Measurements from ENCODE around the gene URM1. TPM values are rescaled to one million over a fixed set of nuclear protein-coding genes. Genes with fewer than 3 reads are reported as not detected.

Gene URM1
- total RNA-seq, 1 donor from 2014 or later, result 96.1 TPM

DNA sequence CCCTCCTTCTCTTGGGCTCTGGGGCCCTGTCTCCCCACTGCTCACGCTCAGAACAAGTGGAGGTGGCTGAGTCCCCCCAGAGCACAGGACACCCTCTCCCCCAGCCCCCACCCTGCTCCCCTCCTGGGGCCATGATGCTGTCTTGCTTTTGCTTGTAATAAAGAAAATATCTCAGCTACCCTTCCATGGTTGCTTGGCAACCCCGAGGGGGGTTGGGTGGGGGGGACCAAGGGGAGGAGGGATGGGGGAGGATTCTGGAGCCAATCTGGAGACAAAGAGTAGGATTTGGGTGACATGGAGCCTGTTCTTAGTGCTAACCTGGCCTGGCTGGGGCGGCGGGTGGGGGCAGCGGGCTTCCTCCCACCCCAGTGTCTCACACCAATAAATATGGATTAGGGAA lies 33.4 kb downstream of the URM1 start:
- H3K4me1 Mint-ChIP-seq (ENCODE audit: unreplicated experiment), result peaks cover 7% of the 10 kb centered on the region
- no peak overlapping the region for H3K4me3 Mint-ChIP-seq (ENCODE audit: unreplicated experiment)
- no peak for DNase-seq (ENCODE audit: low spot score)
- peaks cover 13% of the 10 kb centered on the region for H3K27me3 Mint-ChIP-seq (ENCODE audit: unreplicated experiment)
- H3K9me3 Mint-ChIP-seq (ENCODE audit: unreplicated experiment), result no peaks in the 10 kb centered on the region
- H3K27ac Mint-ChIP-seq (ENCODE audit: unreplicated experiment), result no peak overlapping the region
- TF ChIP-seq, protein P1, sequence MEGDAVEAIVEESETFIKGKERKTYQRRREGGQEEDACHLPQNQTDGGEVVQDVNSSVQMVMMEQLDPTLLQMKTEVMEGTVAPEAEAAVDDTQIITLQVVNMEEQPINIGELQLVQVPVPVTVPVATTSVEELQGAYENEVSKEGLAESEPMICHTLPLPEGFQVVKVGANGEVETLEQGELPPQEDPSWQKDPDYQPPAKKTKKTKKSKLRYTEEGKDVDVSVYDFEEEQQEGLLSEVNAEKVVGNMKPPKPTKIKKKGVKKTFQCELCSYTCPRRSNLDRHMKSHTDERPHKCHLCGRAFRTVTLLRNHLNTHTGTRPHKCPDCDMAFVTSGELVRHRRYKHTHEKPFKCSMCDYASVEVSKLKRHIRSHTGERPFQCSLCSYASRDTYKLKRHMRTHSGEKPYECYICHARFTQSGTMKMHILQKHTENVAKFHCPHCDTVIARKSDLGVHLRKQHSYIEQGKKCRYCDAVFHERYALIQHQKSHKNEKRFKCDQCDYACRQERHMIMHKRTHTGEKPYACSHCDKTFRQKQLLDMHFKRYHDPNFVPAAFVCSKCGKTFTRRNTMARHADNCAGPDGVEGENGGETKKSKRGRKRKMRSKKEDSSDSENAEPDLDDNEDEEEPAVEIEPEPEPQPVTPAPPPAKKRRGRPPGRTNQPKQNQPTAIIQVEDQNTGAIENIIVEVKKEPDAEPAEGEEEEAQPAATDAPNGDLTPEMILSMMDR (IDR thresholded peaks at IDR 0.05; ENCODE audit: unreplicated experiment), result no peak
- H3K36me3 Mint-ChIP-seq (ENCODE audit: low read depth, unreplicated experiment), result no peaks in the 10 kb centered on the region

DNA sequence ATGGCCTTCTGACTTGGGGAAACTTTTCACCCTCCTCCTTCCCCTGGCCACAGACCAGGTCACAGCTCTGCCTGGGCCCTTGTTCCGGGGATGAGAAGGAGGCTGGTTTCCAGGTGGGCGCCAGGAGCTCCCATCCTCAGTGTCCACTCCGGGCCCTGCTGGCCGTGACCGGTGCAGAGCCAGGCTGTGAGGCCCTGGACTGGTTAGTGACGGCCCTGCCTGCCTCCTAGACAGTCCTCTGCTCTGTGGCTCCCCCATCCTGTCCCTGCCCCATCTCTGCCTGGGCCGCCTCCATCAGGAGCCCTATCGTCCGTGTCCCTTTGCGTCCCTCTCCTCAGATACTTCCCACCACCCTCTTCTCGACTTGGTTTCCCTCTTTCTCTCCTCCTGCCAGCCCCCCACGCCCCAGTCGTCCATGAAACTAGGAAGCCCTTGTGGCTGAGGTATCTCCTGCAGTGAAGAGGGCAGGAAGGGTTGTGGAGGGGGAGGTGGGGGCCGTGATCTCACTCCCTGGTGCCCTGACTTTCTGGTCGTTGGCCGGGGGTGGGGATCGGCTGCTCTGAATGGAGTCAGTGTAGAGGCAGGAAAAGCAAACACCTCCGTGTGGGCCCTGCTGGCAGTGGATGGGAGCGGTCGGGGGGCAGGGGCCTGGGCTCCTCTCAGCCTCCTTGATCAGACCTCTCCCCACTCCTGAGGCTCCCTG lies 34.1 kb downstream of the URM1 start:
- H3K36me3 Mint-ChIP-seq (ENCODE audit: low read depth, unreplicated experiment), result no peaks in the 10 kb centered on the region
- TF ChIP-seq, protein P1 (IDR thresholded peaks at IDR 0.05; ENCODE audit: unreplicated experiment), result no peak
- H3K9me3 Mint-ChIP-seq (ENCODE audit: unreplicated experiment), result no peaks in the 10 kb centered on the region
- peaks cover 7% of the 10 kb centered on the region for H3K4me1 Mint-ChIP-seq (ENCODE audit: unreplicated experiment)
- H3K27me3 Mint-ChIP-seq (ENCODE audit: unreplicated experiment), result peaks cover 16% of the 10 kb centered on the region
- no peak overlapping the region for H3K27ac Mint-ChIP-seq (ENCODE audit: unreplicated experiment)
- DNase-seq (ENCODE audit: low spot score), result no peak
- H3K4me3 Mint-ChIP-seq (ENCODE audit: unreplicated experiment), result peak overlapping the region; percentile 39

- H3K27ac Mint-ChIP-seq (ENCODE audit: unreplicated experiment), result no peak overlapping the region
- no peaks in the 10 kb centered on the region for H3K9me3 Mint-ChIP-seq (ENCODE audit: unreplicated experiment)
- DNase-seq (ENCODE audit: low spot score), result no peak
- no peak overlapping the region for H3K4me3 Mint-ChIP-seq (ENCODE audit: unreplicated experiment)
- H3K36me3 Mint-ChIP-seq (ENCODE audit: low read depth, unreplicated experiment), result no peaks in the 10 kb centered on the region
- peaks cover 7% of the 10 kb centered on the region for H3K4me1 Mint-ChIP-seq (ENCODE audit: unreplicated experiment)
- TF ChIP-seq, protein P1 (IDR thresholded peaks at IDR 0.05; ENCODE audit: unreplicated experiment), result no peak
- H3K27me3 Mint-ChIP-seq (ENCODE audit: unreplicated experiment), result peaks cover 16% of the 10 kb centered on the region
Observed at GRCh38 chr9:128405780-128406171, 34.6 kb downstream of the URM1 start.

DNA sequence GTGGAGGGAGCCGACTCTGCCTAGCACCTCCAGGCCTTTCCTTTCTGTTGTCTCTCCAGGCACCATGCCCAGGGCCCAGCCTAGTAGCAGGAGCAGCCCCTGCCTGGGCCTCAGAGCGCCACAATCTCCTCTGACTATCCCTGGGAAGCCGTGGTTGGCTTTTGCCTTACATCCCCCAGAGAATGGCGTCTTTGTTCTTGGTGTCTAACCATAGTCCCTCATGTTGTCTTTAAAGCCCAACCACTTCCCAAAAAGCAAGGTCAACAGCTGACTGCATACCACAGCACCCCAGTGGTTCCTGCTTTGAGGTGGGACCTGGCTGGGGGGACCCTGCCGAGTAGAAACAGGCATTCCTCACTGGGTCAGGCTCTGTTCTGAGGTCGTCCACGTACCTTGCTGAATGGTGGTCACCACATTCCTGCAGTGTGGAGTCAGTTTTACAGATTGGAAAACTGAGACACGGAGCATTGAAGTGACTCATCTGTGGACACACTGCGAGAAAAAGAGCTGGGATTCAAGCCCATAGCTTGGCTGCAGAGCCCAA lies 35.7 kb downstream of the URM1 start:
- Mint-ChIP-seq H3K27ac (ENCODE audit: unreplicated experiment) (no peak overlapping the region), H3K4me1 (ENCODE audit: unreplicated experiment) (peaks cover 7% of the 10 kb centered on the region), H3K4me3 (ENCODE audit: unreplicated experiment) (no peak overlapping the region), H3K27me3 (ENCODE audit: unreplicated experiment) (peaks cover 16% of the 10 kb centered on the region), H3K9me3 (ENCODE audit: unreplicated experiment) (no peaks in the 10 kb centered on the region), H3K36me3 (ENCODE audit: low read depth, unreplicated experiment) (no peaks in the 10 kb centered on the region)
- TF ChIP-seq, protein P1 (IDR thresholded peaks at IDR 0.05; ENCODE audit: unreplicated experiment), result no peak
- no peak for DNase-seq (ENCODE audit: low spot score)

DNA sequence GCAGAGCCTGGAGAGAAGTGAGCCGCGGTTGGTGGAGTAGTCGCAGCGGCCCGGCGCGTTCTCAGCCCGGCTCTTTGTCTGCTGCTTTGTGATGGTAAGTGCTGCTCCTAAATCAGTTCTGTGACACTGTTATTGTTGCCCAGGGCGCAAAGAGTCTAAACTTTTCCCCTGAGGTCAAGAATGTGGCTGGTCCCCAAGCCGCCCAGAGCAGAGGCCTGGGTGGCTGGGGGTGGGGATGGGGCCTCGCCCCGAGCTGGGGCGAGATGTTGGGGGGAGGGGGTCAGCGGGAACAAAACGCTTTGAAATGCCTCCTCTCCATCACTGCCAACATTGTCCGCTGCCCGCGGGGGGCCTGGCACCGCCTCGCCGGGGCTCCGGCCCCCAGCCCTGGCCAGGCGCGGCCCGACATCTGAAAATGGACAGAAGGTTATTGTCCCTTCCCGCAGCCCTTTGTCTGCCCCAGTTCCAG lies 37.8 kb downstream of the URM1 start:
- no peaks in the 10 kb centered on the region for H3K9me3 Mint-ChIP-seq (ENCODE audit: unreplicated experiment)
- DNase-seq (ENCODE audit: low spot score), result no peak
- H3K27me3 Mint-ChIP-seq (ENCODE audit: unreplicated experiment), result peaks cover 14% of the 10 kb centered on the region
- no peak overlapping the region for H3K4me3 Mint-ChIP-seq (ENCODE audit: unreplicated experiment)
- H3K4me1 Mint-ChIP-seq (ENCODE audit: unreplicated experiment), result peaks cover 7% of the 10 kb centered on the region
- TF ChIP-seq, protein P1 (IDR thresholded peaks at IDR 0.05; ENCODE audit: unreplicated experiment), result no peak
- no peak overlapping the region for H3K27ac Mint-ChIP-seq (ENCODE audit: unreplicated experiment)
- H3K36me3 Mint-ChIP-seq (ENCODE audit: low read depth, unreplicated experiment), result no peaks in the 10 kb centered on the region

Measured in endothelial cell (in vitro differentiated cells).